Spleen (tissue), 7 donors: ENCODE data around the gene BRINP3.

Source experiments
- POLR2A ChIP-seq, 3 donors: fragments of 450-650 bp; IDR thresholded peaks; one replicate each; pipeline ENCODE4 v1.5.1; 2017; ENCODE audit warnings: antibody characterized with exemption in 3 of 3, mild to moderate bottlenecking in 1 of 3
- POLR2AphosphoS5 ChIP-seq, 3 donors: sonication (generic); formaldehyde crosslinking; IDR thresholded peaks; one replicate each; pipeline ENCODE4 v1.5.1; 2017; ENCODE audit warnings: antibody characterized with exemption in 3 of 3
- TF ChIP-seq, protein P1 (sequence below), 11 experiments: fragments of 200-600 bp in 7 of 11; fragments of 450-650 bp in 4 of 11; sonication (generic) in 4 of 11; IDR thresholded peaks in 8 of 11; conservative IDR thresholded peaks in 3 of 11; 1 replicate in 7 of 11; 2 replicates in 4 of 11; pipeline versions ENCODE4 v1.4.0 to v1.8.0; 2016 to 2021; ENCODE audit warnings: antibody characterized with exemption in 11 of 11, inconsistent platforms in 4 of 11, mild to moderate bottlenecking in 1 of 11
- donor health status: DM: no; HTN: no; CAD: no; lungs with moderate emphysema.
- donor health status: DM: no; HTN: no; CAD: no.
- donor health status: DM: no; HTN: no; CAD: no.

DNA sequence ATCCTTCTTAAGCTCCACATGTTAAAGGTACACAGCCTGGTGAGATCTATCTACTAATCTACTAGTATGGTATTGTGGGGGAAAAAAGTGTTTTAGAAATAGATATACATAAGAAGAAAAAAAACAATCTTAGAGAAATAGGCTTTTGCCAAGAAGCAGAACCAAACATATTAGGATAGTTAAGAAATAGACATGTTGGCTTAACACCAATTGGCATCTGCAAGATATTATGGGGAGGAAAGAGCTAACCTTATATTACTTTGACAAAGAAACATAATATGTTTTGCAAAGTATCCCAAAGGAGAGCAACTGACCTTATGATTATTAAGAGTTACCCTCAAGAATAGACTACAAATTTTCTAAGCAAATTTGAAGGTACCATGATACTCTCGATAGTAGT, 202.9 kb downstream of the BRINP3 start:
- no peak for TF ChIP-seq POLR2A (IDR thresholded peaks at IDR 0.05)
- TF ChIP-seq, protein P1, sequence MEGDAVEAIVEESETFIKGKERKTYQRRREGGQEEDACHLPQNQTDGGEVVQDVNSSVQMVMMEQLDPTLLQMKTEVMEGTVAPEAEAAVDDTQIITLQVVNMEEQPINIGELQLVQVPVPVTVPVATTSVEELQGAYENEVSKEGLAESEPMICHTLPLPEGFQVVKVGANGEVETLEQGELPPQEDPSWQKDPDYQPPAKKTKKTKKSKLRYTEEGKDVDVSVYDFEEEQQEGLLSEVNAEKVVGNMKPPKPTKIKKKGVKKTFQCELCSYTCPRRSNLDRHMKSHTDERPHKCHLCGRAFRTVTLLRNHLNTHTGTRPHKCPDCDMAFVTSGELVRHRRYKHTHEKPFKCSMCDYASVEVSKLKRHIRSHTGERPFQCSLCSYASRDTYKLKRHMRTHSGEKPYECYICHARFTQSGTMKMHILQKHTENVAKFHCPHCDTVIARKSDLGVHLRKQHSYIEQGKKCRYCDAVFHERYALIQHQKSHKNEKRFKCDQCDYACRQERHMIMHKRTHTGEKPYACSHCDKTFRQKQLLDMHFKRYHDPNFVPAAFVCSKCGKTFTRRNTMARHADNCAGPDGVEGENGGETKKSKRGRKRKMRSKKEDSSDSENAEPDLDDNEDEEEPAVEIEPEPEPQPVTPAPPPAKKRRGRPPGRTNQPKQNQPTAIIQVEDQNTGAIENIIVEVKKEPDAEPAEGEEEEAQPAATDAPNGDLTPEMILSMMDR (IDR thresholded peaks at IDR 0.05 in 8 of 11, conservative IDR thresholded peaks at IDR 0.05 in 3 of 11) = no peak
- TF ChIP-seq POLR2AphosphoS5 (IDR thresholded peaks at IDR 0.05) = no peak
